IMR-90 (cell line): ENCODE measurements around the gene OPCML. TPM values are rescaled to one million over a fixed set of nuclear protein-coding genes. Genes with fewer than 3 reads are reported as not detected.

Experiments
- ATAC-seq: fragments of 200-7000 bp; cut with Tn5 transposase; 2 replicates; pipeline ENCODE4 v1.9.1; 2020; ENCODE audit warnings: low read depth, mild to moderate bottlenecking, moderate library complexity
- BruUV-seq: library from RNA; stranded (reverse); fragments of 400-500 nt; replicated peaks from 2 replicates; lab custom pipeline; 2021; lab: Mats Ljungman, UMichigan
- CTCF ChIA-PET: fragments of 300-600 bp; formaldehyde crosslinking; extraction: SDS; loops from one replicate; lab custom pipeline; 2021; ENCODE audit warnings: antibody characterized with exemption; lab: Yijun Ruan, JAX
- POLR2A ChIA-PET: fragments of 300-600 bp; sonication (Branson Sonifier 250); formaldehyde crosslinking; loops from one replicate; lab custom pipeline; 2022; ENCODE audit warnings: antibody characterized with exemption; ENCODE audit not compliant: unreplicated experiment; lab: Charles Lee
- DNase-seq: peaks from one replicate; pipeline ENCODE4 v3.0.0; 2013
- H2AFZ ChIP-seq: replicated peaks from 2 replicates; pipeline ENCODE3; 2013; ENCODE audit warnings: low read length, mild to moderate bottlenecking; ENCODE audit not compliant: poor library complexity
- H2AK5ac ChIP-seq: 2 replicates; pipeline ENCODE4 v1.6.1; 2013; ENCODE audit warnings: low read depth, low read length, inconsistent platforms
- H2AK9ac ChIP-seq: replicated peaks from 2 replicates; pipeline ENCODE3; 2013; ENCODE audit warnings: mild to moderate bottlenecking, low read depth, low read length, moderate library complexity; ENCODE audit not compliant: poor library complexity
- H2BK120ac ChIP-seq: 2 replicates; pipeline ENCODE4 v1.6.1; 2013; ENCODE audit warnings: low read depth, low read length, inconsistent platforms
- H2BK15ac ChIP-seq: 3 replicates; pipeline ENCODE4 v1.6.1; 2013; ENCODE audit warnings: low read depth, low read length, inconsistent platforms
- H2BK20ac ChIP-seq: 2 replicates; pipeline ENCODE4 v1.6.1; 2013; ENCODE audit warnings: low read depth, mild to moderate bottlenecking, inconsistent platforms, low read length, moderate library complexity
- H2BK5ac ChIP-seq: 2 replicates; pipeline ENCODE4 v1.6.1; 2013; ENCODE audit warnings: mild to moderate bottlenecking, low read depth, low read length, inconsistent platforms; ENCODE audit not compliant: poor library complexity, severe bottlenecking
- H3K14ac ChIP-seq: replicated peaks from 2 replicates; pipeline ENCODE4 v1.6.1; 2013; ENCODE audit warnings: low read depth, low read length, inconsistent platforms
- H3K18ac ChIP-seq: 2 replicates; pipeline ENCODE4 v1.6.1; 2013; ENCODE audit warnings: low read depth, low read length, control low read depth
- H3K23ac ChIP-seq: 2 replicates; pipeline ENCODE4 v1.6.1; 2013; ENCODE audit warnings: low read depth, low read length, inconsistent platforms
- H3K27ac ChIP-seq: 2 replicates; pipeline ENCODE4 v1.5.1; 2013; ENCODE audit warnings: mild to moderate bottlenecking, control low read depth, low read length; ENCODE audit not compliant: insufficient read depth
- H3K27me3 ChIP-seq: 2 replicates; pipeline ENCODE4 v1.6.1; 2013; ENCODE audit warnings: low read length; ENCODE audit not compliant: control insufficient read depth, insufficient read depth
- H3K36me3 ChIP-seq: 2 replicates; pipeline ENCODE4 v1.6.1; 2013; ENCODE audit warnings: low read length, mixed read lengths; ENCODE audit not compliant: control insufficient read depth, insufficient read depth
- H3K4ac ChIP-seq: 2 replicates; pipeline ENCODE4 v1.6.1; 2013; ENCODE audit warnings: low read depth, low read length, inconsistent platforms
- H3K4me1 ChIP-seq: 2 replicates; pipeline ENCODE4 v1.6.1; 2013; ENCODE audit warnings: low read length, mixed read lengths; ENCODE audit not compliant: control insufficient read depth, insufficient read depth
- H3K4me2 ChIP-seq: 2 replicates; pipeline ENCODE4 v1.6.1; 2013; ENCODE audit warnings: low read depth, mild to moderate bottlenecking, control low read depth, low read length, moderate library complexity
- H3K4me3 ChIP-seq: 2 replicates; pipeline ENCODE4 v1.5.1; 2013; ENCODE audit warnings: low read depth, mild to moderate bottlenecking, control low read depth, low read length, moderate library complexity; ENCODE audit not compliant: insufficient read depth
- H3K56ac ChIP-seq: 2 replicates; pipeline ENCODE4 v1.6.1; 2013; ENCODE audit warnings: low read length, inconsistent platforms; ENCODE audit not compliant: insufficient read depth; ENCODE audit errors: extremely low read depth
- H3K79me1 ChIP-seq, 2 experiments: 2 replicates each; pipeline ENCODE4 v1.6.1; 2013; ENCODE audit warnings: low read length in 2 of 2, inconsistent platforms in 1 of 2, low read depth in 1 of 2
- H3K9ac ChIP-seq: 2 replicates; pipeline ENCODE4 v1.6.1; 2013; ENCODE audit warnings: low read depth, low read length, control low read depth
- H3K9me1 ChIP-seq: 2 replicates; pipeline ENCODE4 v1.6.1; 2013; ENCODE audit warnings: low read length, inconsistent platforms; ENCODE audit not compliant: insufficient read depth
- H3K9me3 ChIP-seq: 2 replicates; pipeline ENCODE4 v1.6.1; 2013; ENCODE audit warnings: low read length; ENCODE audit not compliant: control insufficient read depth, insufficient read depth
- H4K20me1 ChIP-seq: 2 replicates; pipeline ENCODE4 v1.6.1; 2013; ENCODE audit warnings: low read length, inconsistent platforms; ENCODE audit not compliant: insufficient read depth
- H4K5ac ChIP-seq: 2 replicates; pipeline ENCODE4 v1.6.1; 2013; ENCODE audit warnings: mild to moderate bottlenecking, low read depth, low read length, control low read depth
- H4K8ac ChIP-seq, 2 experiments: 2 replicates each; pipeline ENCODE4 v1.6.1; 2013; ENCODE audit warnings: low read depth in 2 of 2, low read length in 2 of 2, control low read depth in 1 of 2, inconsistent platforms in 1 of 2
- H4K91ac ChIP-seq: 2 replicates; pipeline ENCODE4 v1.6.1; 2013; ENCODE audit warnings: low read depth, low read length, inconsistent platforms; ENCODE audit not compliant: insufficient read depth
- MAFK ChIP-seq: IDR thresholded peaks from 2 replicates; pipeline ENCODE4 v1.6.1; 2012; ENCODE audit warnings: low read depth, low read length, improper control_type of control experiment
- RFX5 ChIP-seq: IDR thresholded peaks from 2 replicates; pipeline ENCODE4 v1.8.0; 2012; ENCODE audit warnings: low read depth, mild to moderate bottlenecking, low read length, moderate library complexity
- WGBS, 2 experiments: methylation state at CpG; one replicate each; pipeline versions ENCODE4 v1.1.5 to v1.1.7; 2013; ENCODE audit warnings: missing lambda C conversion rate in 2 of 2; ENCODE audit not compliant: insufficient read length in 1 of 2; ENCODE audit errors: extremely low coverage in 2 of 2; 5-methylcytosine and 5-hydroxymethylcytosine counted together
- dilution Hi-C: fragments of 300-500 bp; cut with HindIII; formaldehyde crosslinking; loops from one replicate; pipeline ENCODE4 v1.14.3; 2018; ENCODE audit warnings: low sequenced_read_pairs; ENCODE audit not compliant: unreplicated experiment
- in situ Hi-C: fragments of 300-500 bp; cut with MboI; formaldehyde crosslinking; loops from 3 replicates; pipeline ENCODE4 v1.14.3; 2019; ENCODE audit warnings: low sequenced_read_pairs, inconsistent platforms, mixed read lengths
- intact Hi-C: fragments of 100-400 bp; cut with micrococcal nuclease; formaldehyde crosslinking; loops from 2 replicates; pipeline ENCODE4 v1.10.0; 2022
- polyA plus RNA-seq, 3 experiments: library from polyadenylated mRNA; depleted of rRNA; stranded (reverse); fragments of >200 nt; gene quantifications; 2 replicates each; pipeline ENCODE4 v1.2.3, GENCODE V29; 2012; ENCODE audit warnings: low replicate concordance in 1 of 3
- total RNA-seq: library from RNA; depleted of rRNA; stranded (reverse); fragments of >200 nt; gene quantifications from 2 replicates; pipeline ENCODE4 v1.2.3, GENCODE V29; 2012
- TF ChIP-seq, protein P1 (sequence below): conservative IDR thresholded peaks from 2 replicates; pipeline ENCODE4 v1.5.1; 2012; ENCODE audit warnings: mild to moderate bottlenecking, low read depth, low read length, improper control_type of control experiment
- TF ChIP-seq, protein P2 (sequence below): fragments of 150-350 bp; IDR thresholded peaks from 2 replicates; pipeline ENCODE4 v1.6.1; 2017; ENCODE audit warnings: mild to moderate bottlenecking, antibody characterized with exemption, low read length, low read depth
- TF ChIP-seq, protein P3 (sequence below): fragments of 150-350 bp; IDR thresholded peaks from 2 replicates; pipeline ENCODE4 v1.6.1; 2016; ENCODE audit warnings: low read depth, mild to moderate bottlenecking, low read length, moderate library complexity, borderline replicate concordance

OPCML gene
- total and polyA plus RNA-seq, 2 of the 4 experiments (the other 2 are of a cell fraction) = under 0.01 to 2.6 TPM

DNA sequence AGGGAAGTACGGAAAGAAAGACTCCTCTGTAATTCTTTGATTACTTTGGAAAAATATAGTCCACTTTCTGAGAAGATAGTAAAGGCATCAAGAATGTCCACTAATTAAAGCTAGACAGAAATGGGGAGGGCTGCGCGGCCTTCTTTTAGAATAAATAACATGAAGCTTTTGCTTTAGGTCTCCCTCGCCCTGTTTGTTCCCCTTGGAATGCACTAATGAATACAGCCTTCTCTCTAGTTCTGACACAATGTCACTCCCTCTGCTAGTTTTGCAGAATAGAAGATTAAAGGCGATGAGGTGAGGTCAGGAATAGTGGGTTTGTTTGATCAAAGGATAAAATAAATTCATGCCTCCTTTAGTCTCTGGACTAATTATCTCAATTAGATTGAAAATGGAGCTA, 543.9 kb downstream of the OPCML start:
- no peak overlapping the region for H4K91ac ChIP-seq
- WGBS, 2 experiments = no CpG with 5 or more reads among the region's 5 CpGs
- no peaks in the 10 kb centered on the region for H3K4me1 ChIP-seq
- no TSS peak for BruUV-seq
- DNase-seq (no peak), ATAC-seq (no peak)
- no peaks in the 10 kb centered on the region for H3K36me3 ChIP-seq
- in situ Hi-C loops (no loop called here), dilution Hi-C loops (no loop called here), intact Hi-C loops (no loop called here)
- no peak overlapping the region for H2BK120ac ChIP-seq
- H3K18ac ChIP-seq = no peak overlapping the region
- no peak overlapping the region for H2BK5ac ChIP-seq
- no peak overlapping the region for H3K9ac ChIP-seq
- H4K5ac ChIP-seq = no peak overlapping the region
- ChIA-PET POLR2A (no interaction called here), CTCF (no interaction called here)
- no peak overlapping the region for H4K8ac ChIP-seq
- no peak overlapping the region for H2BK15ac ChIP-seq
- H2AFZ ChIP-seq = no peak overlapping the region
- H4K20me1 ChIP-seq = no peaks in the 10 kb centered on the region
- H3K27ac ChIP-seq = no peak overlapping the region
- H3K56ac ChIP-seq = no peak overlapping the region
- H3K4me3 ChIP-seq = no peak overlapping the region
- no peak overlapping the region for H2AK5ac ChIP-seq
- H3K9me3 ChIP-seq = no peaks in the 10 kb centered on the region
- H3K4me2 ChIP-seq = no peak overlapping the region
- H3K27me3 ChIP-seq = no peaks in the 10 kb centered on the region; the same call in 1 of the 2 replicates
- TF ChIP-seq RFX5 (no peak), MAFK (no peak)
- TF ChIP-seq, protein P1, sequence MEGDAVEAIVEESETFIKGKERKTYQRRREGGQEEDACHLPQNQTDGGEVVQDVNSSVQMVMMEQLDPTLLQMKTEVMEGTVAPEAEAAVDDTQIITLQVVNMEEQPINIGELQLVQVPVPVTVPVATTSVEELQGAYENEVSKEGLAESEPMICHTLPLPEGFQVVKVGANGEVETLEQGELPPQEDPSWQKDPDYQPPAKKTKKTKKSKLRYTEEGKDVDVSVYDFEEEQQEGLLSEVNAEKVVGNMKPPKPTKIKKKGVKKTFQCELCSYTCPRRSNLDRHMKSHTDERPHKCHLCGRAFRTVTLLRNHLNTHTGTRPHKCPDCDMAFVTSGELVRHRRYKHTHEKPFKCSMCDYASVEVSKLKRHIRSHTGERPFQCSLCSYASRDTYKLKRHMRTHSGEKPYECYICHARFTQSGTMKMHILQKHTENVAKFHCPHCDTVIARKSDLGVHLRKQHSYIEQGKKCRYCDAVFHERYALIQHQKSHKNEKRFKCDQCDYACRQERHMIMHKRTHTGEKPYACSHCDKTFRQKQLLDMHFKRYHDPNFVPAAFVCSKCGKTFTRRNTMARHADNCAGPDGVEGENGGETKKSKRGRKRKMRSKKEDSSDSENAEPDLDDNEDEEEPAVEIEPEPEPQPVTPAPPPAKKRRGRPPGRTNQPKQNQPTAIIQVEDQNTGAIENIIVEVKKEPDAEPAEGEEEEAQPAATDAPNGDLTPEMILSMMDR = no peak
- TF ChIP-seq, protein P2, sequence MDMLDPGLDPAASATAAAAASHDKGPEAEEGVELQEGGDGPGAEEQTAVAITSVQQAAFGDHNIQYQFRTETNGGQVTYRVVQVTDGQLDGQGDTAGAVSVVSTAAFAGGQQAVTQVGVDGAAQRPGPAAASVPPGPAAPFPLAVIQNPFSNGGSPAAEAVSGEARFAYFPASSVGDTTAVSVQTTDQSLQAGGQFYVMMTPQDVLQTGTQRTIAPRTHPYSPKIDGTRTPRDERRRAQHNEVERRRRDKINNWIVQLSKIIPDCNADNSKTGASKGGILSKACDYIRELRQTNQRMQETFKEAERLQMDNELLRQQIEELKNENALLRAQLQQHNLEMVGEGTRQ = no peak
- TF ChIP-seq, protein P3, sequence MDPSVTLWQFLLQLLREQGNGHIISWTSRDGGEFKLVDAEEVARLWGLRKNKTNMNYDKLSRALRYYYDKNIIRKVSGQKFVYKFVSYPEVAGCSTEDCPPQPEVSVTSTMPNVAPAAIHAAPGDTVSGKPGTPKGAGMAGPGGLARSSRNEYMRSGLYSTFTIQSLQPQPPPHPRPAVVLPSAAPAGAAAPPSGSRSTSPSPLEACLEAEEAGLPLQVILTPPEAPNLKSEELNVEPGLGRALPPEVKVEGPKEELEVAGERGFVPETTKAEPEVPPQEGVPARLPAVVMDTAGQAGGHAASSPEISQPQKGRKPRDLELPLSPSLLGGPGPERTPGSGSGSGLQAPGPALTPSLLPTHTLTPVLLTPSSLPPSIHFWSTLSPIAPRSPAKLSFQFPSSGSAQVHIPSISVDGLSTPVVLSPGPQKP = no peak
- no peak overlapping the region for H2BK20ac ChIP-seq
- H2AK9ac ChIP-seq = no peak overlapping the region
- no peak overlapping the region for H3K23ac ChIP-seq
- H3K9me1 ChIP-seq = no peaks in the 10 kb centered on the region
- no peak overlapping the region for H3K4ac ChIP-seq
- H3K79me1 ChIP-seq = no peaks in the 10 kb centered on the region
- H3K14ac ChIP-seq = no peak overlapping the region
